Spleen (tissue), 11 donors: ENCODE data around the gene KCNQ1. TPM values are rescaled to one million over a fixed set of nuclear protein-coding genes. Genes with fewer than 3 reads are reported as not detected.
A peak's percentile ranks its signal among the peaks of the same experiment; 100 is the strongest.

Source experiments
- DNase-seq: peaks from one replicate; pipeline ENCODE4 v3.0.0-alpha.2; 2020
- H3K27ac ChIP-seq, 8 donors: fragments of 200-600 bp; sonication (generic) in 7 of 8; 1 replicate in 4 of 8; 2 replicates in 4 of 8; pipeline versions ENCODE4 v1.5.0 to v1.8.0; 2016 to 2021; ENCODE audit warnings: inconsistent platforms in 4 of 8, mild to moderate bottlenecking in 4 of 8, moderate library complexity in 1 of 8
- H3K27me3 ChIP-seq, 7 donors: fragments of 200-600 bp; sonication (generic) in 6 of 7; replicated peaks in 1 of 7; 1 replicate in 4 of 7; 2 replicates in 3 of 7; pipeline versions ENCODE4 v1.5.0 to v1.8.0; 2016 to 2021; ENCODE audit warnings: inconsistent platforms in 3 of 7, mild to moderate bottlenecking in 1 of 7
- H3K36me3 ChIP-seq, 6 donors: fragments of 200-600 bp; sonication (generic) in 5 of 6; 1 replicate in 4 of 6; 2 replicates in 2 of 6; pipeline versions ENCODE4 v1.5.0 to v1.8.0; 2016 to 2021; ENCODE audit warnings: inconsistent platforms in 2 of 6
- H3K4me1 ChIP-seq, 6 donors: fragments of 200-600 bp; sonication (generic) in 5 of 6; 1 replicate in 3 of 6; 2 replicates in 3 of 6; pipeline versions ENCODE4 v1.5.0 to v1.8.0; 2016 to 2021; ENCODE audit warnings: inconsistent platforms in 3 of 6
- H3K4me3 ChIP-seq, 8 donors: fragments of 200-600 bp; sonication (generic) in 7 of 8; 1 replicate in 4 of 8; 2 replicates in 4 of 8; pipeline versions ENCODE4 v1.5.0 to v1.8.0; 2016 to 2021; ENCODE audit warnings: inconsistent platforms in 4 of 8, mild to moderate bottlenecking in 4 of 8, moderate library complexity in 2 of 8
- H3K9me3 ChIP-seq, 8 donors: fragments of 200-600 bp; sonication (generic) in 7 of 8; 1 replicate in 4 of 8; 2 replicates in 4 of 8; pipeline versions ENCODE4 v1.5.0 to v1.8.0; 2016 to 2021; ENCODE audit warnings: inconsistent platforms in 4 of 8
- POLR2A ChIP-seq, 3 donors: fragments of 450-650 bp; IDR thresholded peaks; one replicate each; pipeline ENCODE4 v1.5.1; 2017; ENCODE audit warnings: antibody characterized with exemption in 3 of 3, mild to moderate bottlenecking in 1 of 3
- POLR2AphosphoS5 ChIP-seq, 3 donors: sonication (generic); formaldehyde crosslinking; IDR thresholded peaks; one replicate each; pipeline ENCODE4 v1.5.1; 2017; ENCODE audit warnings: antibody characterized with exemption in 3 of 3
- WGBS, 5 donors: extraction: QIAGEN DNeasy Blood & Tissue Kit in 3 of 5; methylation state at CpG; one replicate each; pipeline versions ENCODE4 v1.1.5 to v1.1.7; 2013 to 2018; 5-methylcytosine and 5-hydroxymethylcytosine counted together
- intact Hi-C: fragments of 100-400 bp; cut with DNase I; formaldehyde crosslinking; loops from one replicate; pipeline ENCODE4 v1.15.0; 2023; ENCODE audit warnings: low total_unique reads
- polyA plus RNA-seq, 3 donors: library from polyadenylated mRNA; stranded (reverse); fragments of 200-250 nt; gene quantifications; one replicate each; pipeline ENCODE4 v1.2.1, GENCODE V29; 2013
- total RNA-seq, 7 donors: library from RNA; depleted of rRNA in 3 of 7; stranded (reverse); fragments of >200 nt in 3 of 7; fragmentation: NEBNext Ultra II Directional in 4 of 7; extraction: Animal tissue kit (Norgen Biotek cat#: 25700) in 4 of 7; gene quantifications; one replicate each; pipeline versions ENCODE4 v1.1.0 to v1.2.1, GENCODE V29; 2016 to 2021
- TF ChIP-seq, protein P1 (sequence below), 11 experiments: fragments of 200-600 bp in 7 of 11; fragments of 450-650 bp in 4 of 11; sonication (generic) in 4 of 11; IDR thresholded peaks in 8 of 11; conservative IDR thresholded peaks in 3 of 11; 1 replicate in 7 of 11; 2 replicates in 4 of 11; pipeline versions ENCODE4 v1.4.0 to v1.8.0; 2016 to 2021; ENCODE audit warnings: antibody characterized with exemption in 11 of 11, inconsistent platforms in 4 of 11, mild to moderate bottlenecking in 1 of 11
- donor health status: healthy with polysubstance abuse.
- donor health status: DM: no; HTN: no; CAD: no; lungs with moderate emphysema.
- donor health status: DM: no; HTN: no; CAD: no.
- donor health status: Bipolar disorder and iron deficiency.
- donor health status: healthy.
- donor health status: DM: no; HTN: no; CAD: no.
- donor health status: DM: yes; HTN: yes; CAD: no.

The KCNQ1 gene
- total and polyA plus RNA-seq, 10 donors, result 3.3 to 21.6 (median 13.5) TPM

DNA sequence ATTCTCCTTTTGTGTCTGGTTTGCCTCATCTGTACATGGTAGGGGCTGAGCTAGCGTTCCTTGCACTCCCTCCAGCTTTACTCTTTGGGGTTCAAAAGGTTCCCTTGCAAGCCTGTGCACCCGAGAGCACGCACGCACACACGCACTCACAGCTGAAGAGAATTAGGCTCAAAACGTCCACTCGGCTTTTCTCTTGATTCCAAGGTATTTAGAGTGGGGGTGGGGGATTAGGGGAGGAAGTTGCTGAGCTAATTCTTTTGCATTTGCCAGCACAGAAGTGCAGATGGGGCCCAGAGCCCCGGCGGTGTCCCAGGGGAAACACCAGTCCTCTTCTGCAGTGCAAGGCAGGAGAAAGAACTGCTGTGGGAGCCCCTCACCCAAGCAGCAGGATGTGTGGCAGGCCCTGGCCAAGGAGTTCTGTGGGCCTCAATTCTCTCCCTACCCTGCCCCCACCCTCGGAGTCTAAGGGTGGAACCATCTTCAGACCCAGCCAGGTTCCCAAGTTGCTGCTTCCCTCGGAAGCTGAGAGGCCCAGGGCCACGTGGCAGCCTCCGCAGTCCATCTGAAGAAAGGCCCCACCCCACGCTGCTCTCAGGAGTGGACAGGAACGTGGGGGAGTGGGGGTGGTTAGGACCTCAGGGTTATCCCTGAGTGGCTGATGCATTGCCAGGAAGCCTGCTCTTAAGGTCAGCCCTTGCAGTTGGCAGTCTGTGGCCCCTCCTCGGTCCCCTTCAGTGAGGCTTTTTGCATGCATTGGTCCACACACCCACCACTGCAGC, 258.7 kb downstream of the KCNQ1 start:
- WGBS, 5 donors, result 39 to 55% (median 49%) methylated on average over 13 to 16 of the region's 16 CpGs
- TF ChIP-seq POLR2A (IDR thresholded peaks at IDR 0.05), result no peak
- no peak for TF ChIP-seq POLR2AphosphoS5 (IDR thresholded peaks at IDR 0.05)
- TF ChIP-seq, protein P1, sequence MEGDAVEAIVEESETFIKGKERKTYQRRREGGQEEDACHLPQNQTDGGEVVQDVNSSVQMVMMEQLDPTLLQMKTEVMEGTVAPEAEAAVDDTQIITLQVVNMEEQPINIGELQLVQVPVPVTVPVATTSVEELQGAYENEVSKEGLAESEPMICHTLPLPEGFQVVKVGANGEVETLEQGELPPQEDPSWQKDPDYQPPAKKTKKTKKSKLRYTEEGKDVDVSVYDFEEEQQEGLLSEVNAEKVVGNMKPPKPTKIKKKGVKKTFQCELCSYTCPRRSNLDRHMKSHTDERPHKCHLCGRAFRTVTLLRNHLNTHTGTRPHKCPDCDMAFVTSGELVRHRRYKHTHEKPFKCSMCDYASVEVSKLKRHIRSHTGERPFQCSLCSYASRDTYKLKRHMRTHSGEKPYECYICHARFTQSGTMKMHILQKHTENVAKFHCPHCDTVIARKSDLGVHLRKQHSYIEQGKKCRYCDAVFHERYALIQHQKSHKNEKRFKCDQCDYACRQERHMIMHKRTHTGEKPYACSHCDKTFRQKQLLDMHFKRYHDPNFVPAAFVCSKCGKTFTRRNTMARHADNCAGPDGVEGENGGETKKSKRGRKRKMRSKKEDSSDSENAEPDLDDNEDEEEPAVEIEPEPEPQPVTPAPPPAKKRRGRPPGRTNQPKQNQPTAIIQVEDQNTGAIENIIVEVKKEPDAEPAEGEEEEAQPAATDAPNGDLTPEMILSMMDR (IDR thresholded peaks at IDR 0.05 in 8 of 11, conservative IDR thresholded peaks at IDR 0.05 in 3 of 11), result no peak
- intact Hi-C loops, result no loop called here
- Histone ChIP-seq H3K4me3 (no peak overlapping the region), H3K4me1 (peaks cover 0 to 37% (median 12%) of the 10 kb centered on the region in 6 donors), H3K9me3 (peaks cover 0 to 10% (median 4%) of the 10 kb centered on the region in 8 donors), H3K36me3 (no peaks in the 10 kb centered on the region), H3K27ac (no peak overlapping the region), H3K27me3 (no peaks in the 10 kb centered on the region)
- peak; percentile 64 for DNase-seq

DNA sequence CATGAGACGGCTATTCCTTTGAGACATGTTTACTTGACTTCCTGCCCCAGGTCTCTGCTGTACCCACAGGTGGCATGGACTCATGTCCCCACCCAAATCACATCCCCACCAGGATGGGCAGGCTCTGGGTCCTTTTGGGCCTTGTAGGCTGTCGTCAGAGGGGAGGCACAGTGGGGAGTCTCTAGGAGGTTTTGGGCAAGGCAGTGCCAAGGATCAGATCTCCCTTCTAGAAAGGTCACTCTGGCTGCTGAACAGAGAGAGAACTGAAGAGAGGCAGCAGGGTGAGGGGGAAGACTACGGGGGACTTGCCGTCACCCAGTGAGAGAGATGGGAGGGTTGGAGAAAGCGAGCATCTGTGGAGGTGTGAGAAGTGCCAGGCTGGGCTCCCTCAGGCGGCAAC, 259.5 kb downstream of the KCNQ1 start:
- Histone ChIP-seq H3K4me1 (peaks cover 0 to 34% (median 12%) of the 10 kb centered on the region in 6 donors), H3K36me3 (no peaks in the 10 kb centered on the region), H3K27ac (no peak overlapping the region), H3K27me3 (no peaks in the 10 kb centered on the region), H3K9me3 (peaks cover 0 to 10% (median 4%) of the 10 kb centered on the region in 8 donors), H3K4me3 (no peak overlapping the region)
- intact Hi-C loops, result no loop called here
- 78 to 91% (median 89%) methylated on average over 6 of the region's 6 CpGs for WGBS, 5 donors
- DNase-seq, result peak; percentile 38
- no peak for TF ChIP-seq POLR2A (IDR thresholded peaks at IDR 0.05)
- TF ChIP-seq, protein P1 (IDR thresholded peaks at IDR 0.05 in 8 of 11, conservative IDR thresholded peaks at IDR 0.05 in 3 of 11), result no peak
- no peak for TF ChIP-seq POLR2AphosphoS5 (IDR thresholded peaks at IDR 0.05)

DNA sequence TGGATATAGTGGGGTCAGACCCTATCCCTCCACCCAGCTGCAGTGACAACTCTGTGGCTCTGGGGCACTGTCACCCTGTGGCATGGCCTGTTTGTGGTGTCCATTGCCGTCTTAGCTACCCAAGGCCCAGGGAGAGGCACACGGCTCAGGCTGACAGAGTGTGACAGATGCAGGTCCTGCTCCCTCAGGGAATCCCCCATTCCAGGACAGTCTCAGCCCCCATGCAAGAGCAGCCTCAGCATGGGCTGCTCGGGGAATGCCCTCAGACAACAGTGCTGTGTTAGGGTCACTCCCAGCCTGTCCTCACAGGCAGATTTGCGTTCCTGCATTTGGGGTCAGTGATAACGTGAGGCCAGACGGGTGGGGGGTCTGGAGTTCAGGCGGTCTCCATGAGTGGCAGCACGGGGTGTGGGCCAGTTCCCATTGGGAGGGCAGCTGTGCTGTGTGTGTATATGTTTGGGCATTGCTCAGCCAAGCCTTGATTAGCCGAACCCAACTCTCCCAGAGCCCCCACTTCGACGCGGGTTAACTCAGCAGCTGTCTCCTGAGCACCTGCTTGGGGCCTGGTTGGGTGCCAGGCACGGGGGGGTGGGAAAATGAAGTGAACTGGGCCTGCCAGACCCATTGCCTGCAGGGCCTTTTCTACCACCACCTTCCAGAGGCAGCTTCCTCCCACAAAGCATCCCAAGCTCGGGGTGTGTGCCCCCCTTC, 260.2 kb downstream of the KCNQ1 start:
- TF ChIP-seq, protein P1 (IDR thresholded peaks at IDR 0.05 in 8 of 11, conservative IDR thresholded peaks at IDR 0.05 in 3 of 11), result no peak
- TF ChIP-seq POLR2A (IDR thresholded peaks at IDR 0.05) (no peak), POLR2AphosphoS5 (IDR thresholded peaks at IDR 0.05) (no peak)
- intact Hi-C loops, result no loop called here
- Histone ChIP-seq H3K9me3 (peaks cover 0 to 15% (median 7%) of the 10 kb centered on the region in 8 donors), H3K4me1 (peaks cover 0 to 34% (median 12%) of the 10 kb centered on the region in 6 donors), H3K27me3 (no peaks in the 10 kb centered on the region), H3K27ac (no peak overlapping the region), H3K4me3 (no peak overlapping the region), H3K36me3 (no peaks in the 10 kb centered on the region)
- DNase-seq, result peak; percentile 41
- 68 to 76% (median 72%) methylated on average over 3 to 14 of the region's 14 CpGs for WGBS, 5 donors

DNA sequence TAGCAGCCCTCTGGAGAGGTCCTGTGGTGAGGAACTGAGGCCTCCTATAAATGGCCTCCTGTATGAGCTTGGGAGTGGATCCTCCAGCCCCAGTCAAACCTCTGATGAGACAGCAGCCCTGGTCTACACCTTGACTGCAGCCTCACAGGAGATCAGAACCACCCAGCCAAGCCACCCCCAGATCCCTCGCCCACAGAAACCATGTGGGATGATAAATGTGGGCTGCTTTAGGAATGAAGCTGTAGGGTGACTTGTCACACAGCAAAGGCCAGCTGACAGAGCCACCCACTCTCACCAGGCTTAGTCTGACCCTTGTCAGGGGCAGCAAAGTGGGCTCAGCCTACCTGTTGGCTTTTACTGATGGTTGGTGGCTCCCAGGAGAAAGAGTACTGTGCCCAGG, 261.5 kb downstream of the KCNQ1 start:
- WGBS, 5 donors, result 83 to 100% (median 92%) methylated on average over 1 of the region's 1 CpG
- H3K4me3 ChIP-seq, result no peak overlapping the region
- no peaks in the 10 kb centered on the region for H3K27me3 ChIP-seq
- TF ChIP-seq, protein P1 (IDR thresholded peaks at IDR 0.05 in 8 of 11, conservative IDR thresholded peaks at IDR 0.05 in 3 of 11), result no peak
- TF ChIP-seq POLR2AphosphoS5 (IDR thresholded peaks at IDR 0.05), result no peak
- TF ChIP-seq POLR2A (IDR thresholded peaks at IDR 0.05), result no peak
- intact Hi-C loops, result no loop called here
- H3K27ac ChIP-seq, result no peak overlapping the region
- peak; percentile 24 for DNase-seq
- peaks cover 0 to 29% (median 11%) of the 10 kb centered on the region in 6 donors for H3K4me1 ChIP-seq
- H3K9me3 ChIP-seq, result peaks cover 0 to 24% (median 11%) of the 10 kb centered on the region in 8 donors
- no peaks in the 10 kb centered on the region for H3K36me3 ChIP-seq
